ENCODE results near the gene CTDP1.

Gene CTDP1

GRCh38 chr18:79780547-79780946 is 100.9 kb downstream of the CTDP1 start:
- no peak overlapping the region for H2BK120ac ChIP-seq (ENCODE audit: low read depth, low read length)
- H3K23ac ChIP-seq (ENCODE audit: low read length): no peak overlapping the region
- no peaks in the 10 kb centered on the region for H3K27me3 ChIP-seq (ENCODE audit: insufficient read depth, low read length, poor library complexity)
- H4K5ac ChIP-seq (ENCODE audit: low read length): no peak overlapping the region
- H4K8ac ChIP-seq (ENCODE audit: low read depth, low read length): no peak overlapping the region
- H3K4me1 ChIP-seq (ENCODE audit: control insufficient read depth, low read depth, low read length): no peaks in the 10 kb centered on the region
- no peak overlapping the region for H3K9ac ChIP-seq (ENCODE audit: low read length)
- no peak overlapping the region for H3K27ac ChIP-seq (ENCODE audit: low read depth, low read length)
- DNase-seq: no peak
- H2BK5ac ChIP-seq (ENCODE audit: low read length): no peak overlapping the region
- no peak overlapping the region for H3K4me3 ChIP-seq (ENCODE audit: low read length)
- H3K36me3 ChIP-seq (ENCODE audit: control insufficient read depth, insufficient read depth, low read length): no peaks in the 10 kb centered on the region
- H3K56ac ChIP-seq (ENCODE audit: low read length): no peak overlapping the region
- H2AK5ac ChIP-seq (ENCODE audit: low read length): no peak overlapping the region
- no peaks in the 10 kb centered on the region for H3K79me1 ChIP-seq (ENCODE audit: low read length)
- no peak overlapping the region for H2BK15ac ChIP-seq (replicated peaks; ENCODE audit: low read depth)
- no peak overlapping the region for H3K4me2 ChIP-seq (ENCODE audit: low read length)
- no peak overlapping the region for H3K18ac ChIP-seq (ENCODE audit: low read length)
- no peaks in the 10 kb centered on the region for H3K79me2 ChIP-seq (ENCODE audit: control insufficient read depth, insufficient read depth, low read length)
- no CpG with 5 or more reads among the region's 8 CpGs for WGBS (ENCODE audit: extremely low coverage, insufficient coverage, low lambda C conversion rate)
- H3K4ac ChIP-seq (ENCODE audit: low read depth, low read length): no peak overlapping the region

DNA sequence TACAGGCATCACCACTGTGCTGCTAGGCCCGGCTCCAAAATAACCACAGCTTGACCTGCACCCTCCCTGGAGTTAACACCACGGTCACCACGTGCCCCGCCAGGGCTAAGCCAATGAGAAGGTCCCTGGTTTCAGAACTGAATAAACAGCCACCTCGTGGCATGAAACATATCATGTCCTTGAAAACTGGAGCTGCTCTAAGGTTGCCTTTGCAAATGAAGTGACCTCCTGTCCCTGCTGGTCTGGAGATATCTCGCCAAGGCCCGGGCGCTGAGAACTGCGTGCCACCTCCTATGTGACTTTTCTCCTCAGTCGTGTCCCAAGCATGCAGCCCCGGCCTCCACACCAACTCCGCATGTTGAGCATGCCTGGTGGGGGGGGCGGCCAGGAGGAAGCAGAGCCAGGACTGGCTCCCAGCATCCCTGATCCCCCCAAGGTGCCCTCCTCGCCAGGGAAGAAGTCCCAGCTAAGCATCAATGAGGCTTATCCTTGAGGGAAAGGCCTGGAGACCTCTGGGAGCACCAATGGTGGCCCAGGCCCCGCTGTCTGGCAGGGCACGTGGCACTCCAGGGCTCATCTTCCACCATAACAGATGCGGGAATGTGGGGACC is 101.8 kb downstream of the CTDP1 start:
- Histone ChIP-seq H2BK15ac (replicated peaks; ENCODE audit: low read depth) (no peak overlapping the region), H3K4me3 (ENCODE audit: low read length) (no peak overlapping the region), H3K27me3 (ENCODE audit: insufficient read depth, low read length, poor library complexity) (no peaks in the 10 kb centered on the region), H3K4me2 (ENCODE audit: low read length) (no peak overlapping the region), H4K5ac (ENCODE audit: low read length) (no peak overlapping the region), H3K4me1 (ENCODE audit: control insufficient read depth, low read depth, low read length) (no peaks in the 10 kb centered on the region), H4K8ac (ENCODE audit: low read depth, low read length) (no peak overlapping the region), H3K23ac (ENCODE audit: low read length) (no peak overlapping the region), H3K36me3 (ENCODE audit: control insufficient read depth, insufficient read depth, low read length) (no peaks in the 10 kb centered on the region), H2AK5ac (ENCODE audit: low read length) (no peak overlapping the region), H2BK5ac (ENCODE audit: low read length) (no peak overlapping the region), H3K79me1 (ENCODE audit: low read length) (no peaks in the 10 kb centered on the region), H3K18ac (ENCODE audit: low read length) (no peak overlapping the region), H2BK120ac (ENCODE audit: low read depth, low read length) (no peak overlapping the region), H3K4ac (ENCODE audit: low read depth, low read length) (no peak overlapping the region), H3K79me2 (ENCODE audit: control insufficient read depth, insufficient read depth, low read length) (no peaks in the 10 kb centered on the region), H3K9ac (ENCODE audit: low read length) (no peak overlapping the region), H3K27ac (ENCODE audit: low read depth, low read length) (no peak overlapping the region), H3K56ac (ENCODE audit: low read length) (no peak overlapping the region)
- WGBS (ENCODE audit: extremely low coverage, insufficient coverage, low lambda C conversion rate): no CpG with 5 or more reads among the region's 17 CpGs
- DNase-seq: no peak

DNA sequence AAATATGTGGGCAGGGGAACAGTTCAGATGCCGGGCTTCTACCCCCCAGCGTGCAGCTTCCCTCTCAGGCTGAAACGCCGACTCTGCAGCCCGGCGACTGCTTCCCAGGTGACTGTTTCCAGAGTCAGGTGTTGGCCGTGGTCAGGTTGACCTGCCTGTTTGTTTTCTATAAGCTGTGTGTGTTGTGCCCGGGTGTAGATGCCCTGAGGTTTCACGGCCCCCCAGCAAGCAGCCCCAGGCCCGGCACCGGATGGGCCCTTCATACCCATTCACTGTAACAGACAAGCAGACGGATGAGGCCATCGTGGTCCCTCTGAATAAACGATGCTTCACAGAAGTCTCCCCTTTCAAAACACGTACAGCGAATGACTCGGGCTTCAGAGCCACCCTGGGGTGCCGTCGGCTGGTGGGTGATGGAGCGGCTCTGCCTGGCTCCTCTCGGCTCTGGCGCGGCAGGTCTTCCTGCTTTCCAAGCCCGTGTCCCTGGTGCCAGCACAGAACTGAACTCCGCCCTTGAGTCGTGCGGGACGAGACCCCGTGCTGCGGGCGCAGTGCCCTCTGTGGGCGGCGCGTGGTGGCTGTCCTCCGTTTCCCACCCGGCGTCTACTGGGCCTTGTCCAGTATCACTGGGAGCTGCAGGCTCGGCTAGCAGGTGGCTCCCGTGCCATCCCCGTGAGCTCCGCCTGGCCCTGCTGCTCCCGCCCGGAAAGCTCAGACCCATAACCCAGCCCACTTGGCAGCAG is 103.1 kb downstream of the CTDP1 start:
- no peak overlapping the region for H2AK5ac ChIP-seq (ENCODE audit: low read length)
- WGBS (ENCODE audit: extremely low coverage, insufficient coverage, low lambda C conversion rate): no CpG with 5 or more reads among the region's 43 CpGs
- no peak overlapping the region for H2BK120ac ChIP-seq (ENCODE audit: low read depth, low read length)
- no peaks in the 10 kb centered on the region for H3K79me1 ChIP-seq (ENCODE audit: low read length)
- H3K4me3 ChIP-seq (ENCODE audit: low read length): no peak overlapping the region
- no peak overlapping the region for H3K18ac ChIP-seq (ENCODE audit: low read length)
- no peak overlapping the region for H2BK5ac ChIP-seq (ENCODE audit: low read length)
- no peak for DNase-seq
- no peak overlapping the region for H3K4ac ChIP-seq (ENCODE audit: low read depth, low read length)
- peaks cover 8% of the 10 kb centered on the region for H3K27me3 ChIP-seq (ENCODE audit: insufficient read depth, low read length, poor library complexity)
- H3K9ac ChIP-seq (ENCODE audit: low read length): no peak overlapping the region
- H3K4me1 ChIP-seq (ENCODE audit: control insufficient read depth, low read depth, low read length): no peaks in the 10 kb centered on the region
- no peak overlapping the region for H3K27ac ChIP-seq (ENCODE audit: low read depth, low read length)
- H4K8ac ChIP-seq (ENCODE audit: low read depth, low read length): no peak overlapping the region
- H3K23ac ChIP-seq (ENCODE audit: low read length): no peak overlapping the region
- H3K56ac ChIP-seq (ENCODE audit: low read length): no peak overlapping the region
- no peaks in the 10 kb centered on the region for H3K36me3 ChIP-seq (ENCODE audit: control insufficient read depth, insufficient read depth, low read length)
- H2BK15ac ChIP-seq (replicated peaks; ENCODE audit: low read depth): no peak overlapping the region
- no peak overlapping the region for H3K4me2 ChIP-seq (ENCODE audit: low read length)
- H3K79me2 ChIP-seq (ENCODE audit: control insufficient read depth, insufficient read depth, low read length): no peaks in the 10 kb centered on the region
- H4K5ac ChIP-seq (ENCODE audit: low read length): no peak overlapping the region

DNA sequence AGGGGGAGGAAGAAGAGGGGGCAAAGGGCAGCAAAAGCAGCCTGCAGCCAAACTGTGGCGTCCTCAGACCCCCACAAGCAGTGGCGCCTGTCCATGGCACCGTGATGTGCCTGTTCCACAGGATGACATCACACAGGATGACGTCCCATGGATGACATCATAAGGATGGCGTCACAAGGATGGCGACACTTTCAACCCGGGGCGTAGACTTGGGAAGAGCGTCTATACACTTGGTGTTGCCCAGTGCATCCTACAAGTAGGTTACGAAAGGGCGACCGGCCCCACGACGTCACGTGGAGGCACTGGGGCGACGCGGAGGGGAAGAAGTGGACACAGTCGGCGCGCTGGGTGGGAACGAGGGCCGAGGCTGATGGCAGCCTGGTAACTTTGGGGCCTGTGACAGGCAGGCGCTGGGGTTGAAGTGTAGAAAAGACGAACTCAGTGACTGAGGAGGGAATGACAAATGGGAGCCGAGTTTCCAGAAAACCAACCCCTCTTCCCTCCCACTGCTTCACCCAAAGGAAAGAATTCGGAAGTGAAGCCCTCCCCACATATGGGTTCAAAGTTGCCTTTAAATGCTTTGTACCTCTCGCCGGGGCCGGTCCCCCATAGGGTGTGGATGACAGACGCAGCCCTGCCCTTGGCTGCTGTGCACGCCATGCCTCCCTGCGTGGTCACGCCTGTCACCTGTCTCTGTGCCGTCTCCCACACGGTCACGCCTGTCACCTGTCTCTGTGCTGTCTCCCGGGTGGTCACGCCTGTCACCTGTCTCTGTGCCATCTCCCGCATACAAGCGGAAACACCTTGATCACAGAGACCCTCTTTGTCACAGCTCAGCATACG is 104.7 kb downstream of the CTDP1 start:
- Histone ChIP-seq H3K23ac (ENCODE audit: low read length) (no peak overlapping the region), H3K4me3 (ENCODE audit: low read length) (no peak overlapping the region), H3K79me1 (ENCODE audit: low read length) (no peaks in the 10 kb centered on the region), H3K9ac (ENCODE audit: low read length) (no peak overlapping the region), H2BK5ac (ENCODE audit: low read length) (no peak overlapping the region), H4K8ac (ENCODE audit: low read depth, low read length) (no peak overlapping the region), H3K79me2 (ENCODE audit: control insufficient read depth, insufficient read depth, low read length) (no peaks in the 10 kb centered on the region), H3K4me2 (ENCODE audit: low read length) (no peak overlapping the region), H3K18ac (ENCODE audit: low read length) (no peak overlapping the region), H3K36me3 (ENCODE audit: control insufficient read depth, insufficient read depth, low read length) (no peaks in the 10 kb centered on the region), H4K5ac (ENCODE audit: low read length) (no peak overlapping the region), H3K27me3 (ENCODE audit: insufficient read depth, low read length, poor library complexity) (peaks cover 15% of the 10 kb centered on the region), H2AK5ac (ENCODE audit: low read length) (no peak overlapping the region), H3K27ac (ENCODE audit: low read depth, low read length) (no peak overlapping the region), H2BK15ac (replicated peaks; ENCODE audit: low read depth) (no peak overlapping the region), H3K56ac (ENCODE audit: low read length) (no peak overlapping the region), H3K4ac (ENCODE audit: low read depth, low read length) (no peak overlapping the region), H3K4me1 (ENCODE audit: control insufficient read depth, low read depth, low read length) (no peaks in the 10 kb centered on the region), H2BK120ac (ENCODE audit: low read depth, low read length) (no peak overlapping the region)
- WGBS (ENCODE audit: extremely low coverage, insufficient coverage, low lambda C conversion rate): no CpG with 5 or more reads among the region's 42 CpGs
- DNase-seq: no peak

DNA sequence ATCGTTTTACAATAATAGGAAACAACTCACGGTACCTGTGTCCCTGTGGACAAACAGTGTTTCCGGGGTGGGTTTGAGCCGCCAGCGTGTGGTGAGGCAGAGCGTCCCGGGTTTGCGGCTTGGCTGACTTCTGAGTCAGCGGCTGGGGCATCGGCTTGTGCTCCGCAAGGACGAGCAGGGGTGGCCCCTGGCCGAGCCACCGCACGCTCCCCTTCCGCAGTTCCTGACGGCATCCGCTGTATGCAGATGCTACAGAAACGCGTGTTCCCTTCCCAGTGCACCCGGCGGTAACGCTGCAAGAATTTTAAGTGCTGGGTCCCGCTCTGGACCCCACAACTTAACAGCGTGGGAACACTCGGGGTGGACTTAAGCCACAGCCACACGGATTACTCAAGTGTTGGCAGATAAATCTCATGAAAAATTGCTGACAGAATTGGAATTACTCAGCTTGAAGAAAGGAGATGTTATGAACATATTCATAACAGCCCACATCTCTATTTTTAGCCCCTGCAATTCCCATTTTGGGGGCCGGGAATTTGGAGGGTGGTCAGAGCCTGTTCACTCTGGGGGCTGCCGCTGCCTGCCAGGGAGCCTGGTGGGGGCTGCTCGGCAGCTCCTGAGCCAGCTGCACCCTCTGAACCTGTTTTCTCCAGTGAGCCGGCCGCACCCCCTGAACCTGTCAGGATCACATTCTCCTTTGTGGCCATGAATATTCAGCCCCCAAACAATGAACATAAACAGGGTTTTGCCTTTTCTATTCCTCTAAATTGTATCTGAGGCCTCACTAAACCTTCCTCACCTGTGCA is 105.6 kb downstream of the CTDP1 start:
- H3K18ac ChIP-seq (ENCODE audit: low read length): no peak overlapping the region
- no CpG with 5 or more reads among the region's 32 CpGs for whole genome bisulfite sequencing (ENCODE audit: extremely low coverage, insufficient coverage, low lambda C conversion rate)
- H2BK120ac ChIP-seq (ENCODE audit: low read depth, low read length): no peak overlapping the region
- H4K5ac ChIP-seq (ENCODE audit: low read length): no peak overlapping the region
- H3K23ac ChIP-seq (ENCODE audit: low read length): no peak overlapping the region
- H3K4ac ChIP-seq (ENCODE audit: low read depth, low read length): no peak overlapping the region
- H3K36me3 ChIP-seq (ENCODE audit: control insufficient read depth, insufficient read depth, low read length): no peaks in the 10 kb centered on the region
- no peak overlapping the region for H3K27ac ChIP-seq (ENCODE audit: low read depth, low read length)
- H3K79me2 ChIP-seq (ENCODE audit: control insufficient read depth, insufficient read depth, low read length): no peaks in the 10 kb centered on the region
- no peak overlapping the region for H3K4me3 ChIP-seq (ENCODE audit: low read length)
- H3K27me3 ChIP-seq (ENCODE audit: insufficient read depth, low read length, poor library complexity): peaks cover 15% of the 10 kb centered on the region
- no peak for DNase-seq
- no peak overlapping the region for H2BK15ac ChIP-seq (replicated peaks; ENCODE audit: low read depth)
- no peak overlapping the region for H3K4me2 ChIP-seq (ENCODE audit: low read length)
- H3K4me1 ChIP-seq (ENCODE audit: control insufficient read depth, low read depth, low read length): no peaks in the 10 kb centered on the region
- H3K9ac ChIP-seq (ENCODE audit: low read length): no peak overlapping the region
- no peak overlapping the region for H2AK5ac ChIP-seq (ENCODE audit: low read length)
- no peak overlapping the region for H4K8ac ChIP-seq (ENCODE audit: low read depth, low read length)
- H3K56ac ChIP-seq (ENCODE audit: low read length): no peak overlapping the region
- H2BK5ac ChIP-seq (ENCODE audit: low read length): no peak overlapping the region
- no peaks in the 10 kb centered on the region for H3K79me1 ChIP-seq (ENCODE audit: low read length)
